ES-I3 (cell line): ENCODE measurements around the gene APOL1.

ENCODE experiments used
- H3K36me3 ChIP-seq: 2 replicates; pipeline ENCODE4 v1.6.1; 2013; ENCODE audit warnings: mild to moderate bottlenecking, low read length, control low read depth, moderate library complexity; ENCODE audit not compliant: insufficient read depth
- H3K4me1 ChIP-seq: 2 replicates; pipeline ENCODE4 v1.6.1; 2013; ENCODE audit warnings: mild to moderate bottlenecking, control low read depth, low read length; ENCODE audit not compliant: insufficient read depth
- H3K9ac ChIP-seq: 2 replicates; pipeline ENCODE4 v1.6.1; 2013; ENCODE audit warnings: low read depth, mild to moderate bottlenecking, low read length, moderate library complexity
- H3K9me3 ChIP-seq: 2 replicates; pipeline ENCODE4 v1.6.1; 2013; ENCODE audit warnings: mild to moderate bottlenecking, low read length, moderate library complexity; ENCODE audit not compliant: control insufficient read depth, insufficient read depth

The APOL1 gene

GRCh38 chr22:36304429-36304828 lies 51.5 kb downstream of the APOL1 start:
- Histone ChIP-seq H3K4me1 (no peaks in the 10 kb centered on the region), H3K36me3 (peaks cover 59% of the 10 kb centered on the region), H3K9me3 (no peaks in the 10 kb centered on the region), H3K9ac (no peak overlapping the region)

GRCh38 chr22:36305813-36306212 lies 52.9 kb downstream of the APOL1 start:
- Histone ChIP-seq H3K4me1 (no peaks in the 10 kb centered on the region), H3K9ac (no peak overlapping the region), H3K36me3 (peaks cover 48% of the 10 kb centered on the region), H3K9me3 (no peaks in the 10 kb centered on the region)

- H3K36me3 ChIP-seq: peaks cover 46% of the 10 kb centered on the region
- H3K9ac ChIP-seq: no peak overlapping the region
- no peaks in the 10 kb centered on the region for H3K9me3 ChIP-seq
- no peaks in the 10 kb centered on the region for H3K4me1 ChIP-seq
Measured at GRCh38 chr22:36306227-36306626, 53.3 kb downstream of the APOL1 start.

GRCh38 chr22:36308880-36309279 lies 55.9 kb downstream of the APOL1 start:
- no peaks in the 10 kb centered on the region for H3K9me3 ChIP-seq
- H3K4me1 ChIP-seq: no peaks in the 10 kb centered on the region
- peaks cover 46% of the 10 kb centered on the region for H3K36me3 ChIP-seq
- H3K9ac ChIP-seq: no peak overlapping the region

GRCh38 chr22:36311386-36312085 lies 58.6 kb downstream of the APOL1 start:
- no peak overlapping the region for H3K9ac ChIP-seq
- peaks cover 40% of the 10 kb centered on the region for H3K36me3 ChIP-seq
- no peaks in the 10 kb centered on the region for H3K9me3 ChIP-seq
- no peaks in the 10 kb centered on the region for H3K4me1 ChIP-seq

GRCh38 chr22:36315325-36315724 lies 62.4 kb downstream of the APOL1 start:
- Histone ChIP-seq H3K9ac (no peak overlapping the region), H3K36me3 (peaks cover 44% of the 10 kb centered on the region)

GRCh38 chr22:36316419-36316818 lies 63.5 kb downstream of the APOL1 start:
- Histone ChIP-seq H3K4me1 (no peaks in the 10 kb centered on the region), H3K9ac (no peak overlapping the region), H3K36me3 (peaks cover 43% of the 10 kb centered on the region), H3K9me3 (no peaks in the 10 kb centered on the region)

More at GRCh38 chr22:36315325-36315724, 62.4 kb downstream of the APOL1 start:
- Histone ChIP-seq H3K4me1 (no peaks in the 10 kb centered on the region), H3K9me3 (no peaks in the 10 kb centered on the region)
